AG09319 (cell line): ENCODE data around the gene SLC5A6.

Experiments
- DNase-seq: peaks from one replicate; pipeline ENCODE4 v3.0.0-alpha.2; 2010; ENCODE audit warnings: low read depth; ENCODE audit errors: extremely low read depth
- TF ChIP-seq, protein P1 (sequence below): IDR thresholded peaks from 2 replicates; pipeline ENCODE4 v1.5.1; 2011; ENCODE audit warnings: low read depth, mild to moderate bottlenecking, inconsistent platforms, low read length, moderate library complexity

Gene SLC5A6

GRCh38 chr2:27220091-27220490 is 8.0 kb upstream of the SLC5A6 start:
- TF ChIP-seq, protein P1, sequence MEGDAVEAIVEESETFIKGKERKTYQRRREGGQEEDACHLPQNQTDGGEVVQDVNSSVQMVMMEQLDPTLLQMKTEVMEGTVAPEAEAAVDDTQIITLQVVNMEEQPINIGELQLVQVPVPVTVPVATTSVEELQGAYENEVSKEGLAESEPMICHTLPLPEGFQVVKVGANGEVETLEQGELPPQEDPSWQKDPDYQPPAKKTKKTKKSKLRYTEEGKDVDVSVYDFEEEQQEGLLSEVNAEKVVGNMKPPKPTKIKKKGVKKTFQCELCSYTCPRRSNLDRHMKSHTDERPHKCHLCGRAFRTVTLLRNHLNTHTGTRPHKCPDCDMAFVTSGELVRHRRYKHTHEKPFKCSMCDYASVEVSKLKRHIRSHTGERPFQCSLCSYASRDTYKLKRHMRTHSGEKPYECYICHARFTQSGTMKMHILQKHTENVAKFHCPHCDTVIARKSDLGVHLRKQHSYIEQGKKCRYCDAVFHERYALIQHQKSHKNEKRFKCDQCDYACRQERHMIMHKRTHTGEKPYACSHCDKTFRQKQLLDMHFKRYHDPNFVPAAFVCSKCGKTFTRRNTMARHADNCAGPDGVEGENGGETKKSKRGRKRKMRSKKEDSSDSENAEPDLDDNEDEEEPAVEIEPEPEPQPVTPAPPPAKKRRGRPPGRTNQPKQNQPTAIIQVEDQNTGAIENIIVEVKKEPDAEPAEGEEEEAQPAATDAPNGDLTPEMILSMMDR = no peak

GRCh38 chr2:27219091-27219490 is 7.0 kb upstream of the SLC5A6 start:
- TF ChIP-seq, protein P1 = no peak
- DNase-seq = no peak

More at GRCh38 chr2:27220091-27220490, 8.0 kb upstream of the SLC5A6 start:
- no peak for DNase-seq

DNA sequence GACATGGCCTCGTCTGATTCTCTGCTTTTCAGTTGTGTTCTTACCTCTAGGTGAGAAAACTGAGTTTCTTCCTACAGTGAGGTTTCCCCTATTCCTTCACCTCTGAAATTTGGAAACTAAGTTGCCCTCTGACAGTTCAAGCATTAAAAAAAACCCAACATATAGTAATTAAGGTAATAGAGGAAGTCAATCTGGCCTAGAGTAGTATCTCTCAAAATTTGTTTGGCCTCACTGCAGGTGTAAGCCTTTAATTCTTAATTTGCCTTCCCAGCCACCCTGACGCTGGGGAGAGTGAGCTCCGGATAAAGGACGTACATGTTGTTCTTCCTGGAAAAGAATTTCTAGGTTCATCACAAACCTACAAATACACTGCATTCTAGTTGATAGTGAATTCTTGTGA is 6.5 kb upstream of the SLC5A6 start:
- DNase-seq = no peak
- TF ChIP-seq, protein P1 = no peak

GRCh38 chr2:27217173-27218121 is 5.4 kb upstream of the SLC5A6 start, which contains the start of gene CAD:
Gene CAD (plus strand): TSS chr2:27217369. CDS start chr2:27217552, 183 bp downstream.
- TF ChIP-seq, protein P1 = no peak; the same call in 1 of the 2 replicates
- DNase-seq = no peak

DNA sequence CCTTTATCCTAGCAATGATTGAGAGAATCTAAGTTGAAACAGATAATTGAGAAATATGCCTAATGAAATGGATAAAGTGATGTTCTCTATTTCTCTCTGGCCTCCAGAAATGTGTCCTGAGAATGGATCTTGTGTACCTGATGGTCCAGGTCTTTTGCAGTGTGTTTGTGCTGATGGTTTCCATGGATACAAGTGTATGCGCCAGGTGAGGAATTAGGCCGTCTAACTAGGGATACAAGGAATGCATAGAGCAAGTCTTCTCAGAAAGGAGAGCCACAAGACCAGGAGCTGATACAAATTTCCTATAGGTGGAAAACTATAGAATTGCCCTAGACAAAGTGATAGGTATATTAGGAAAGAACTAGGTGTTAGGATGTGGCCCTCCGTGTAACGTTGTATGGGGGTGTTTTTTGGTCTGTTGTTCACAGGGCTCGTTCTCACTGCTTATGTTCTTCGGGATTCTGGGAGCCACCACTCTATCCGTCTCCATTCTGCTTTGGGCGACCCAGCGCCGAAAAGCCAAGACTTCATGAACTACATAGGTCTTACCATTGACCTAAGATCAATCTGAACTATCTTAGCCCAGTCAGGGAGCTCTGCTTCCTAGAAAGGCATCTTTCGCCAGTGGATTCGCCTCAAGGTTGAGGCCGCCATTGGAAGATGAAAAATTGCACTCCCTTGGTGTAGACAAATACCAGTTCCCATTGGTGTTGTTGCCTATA is 4.5 kb upstream of the SLC5A6 start:
- TF ChIP-seq, protein P1 = no peak
- no peak for DNase-seq

DNA sequence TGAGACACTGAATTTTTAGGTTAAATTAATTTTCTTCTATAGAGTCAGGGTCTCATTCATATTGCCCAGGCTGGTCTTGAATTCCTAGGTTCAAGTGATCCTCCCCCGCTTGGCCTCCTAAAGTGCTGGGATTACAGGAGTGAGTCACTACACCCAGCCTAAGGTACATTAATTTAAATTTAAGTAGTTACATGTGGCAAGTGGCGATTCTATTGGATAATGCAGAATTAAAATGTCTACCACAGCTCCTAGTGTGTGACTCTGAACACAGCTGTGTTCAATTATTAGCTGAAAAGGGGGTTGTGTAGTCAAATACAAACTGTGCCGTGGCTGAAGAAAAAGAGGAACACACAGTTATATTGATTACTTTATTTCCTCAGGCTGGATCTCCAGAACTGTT is 2.9 kb upstream of the SLC5A6 start:
- TF ChIP-seq, protein P1 = no peak
- DNase-seq = no peak
